PC-9 (cell line): Measurements from ENCODE around the gene ADAR. TPM values are rescaled to one million over a fixed set of nuclear protein-coding genes. Genes with fewer than 3 reads are reported as not detected.

ENCODE experiments used
- BruUV-seq: library from RNA; stranded (reverse); fragments of 400-500 nt; replicated peaks from 2 replicates; lab custom pipeline; 2021; lab: Mats Ljungman, UMichigan
- CTCF ChIA-PET: fragments of 300-600 bp; sonication (Branson Sonifier 250); formaldehyde crosslinking; loops from one replicate; lab custom pipeline; 2022; ENCODE audit warnings: antibody characterized with exemption; lab: Charles Lee
- POLR2A ChIA-PET: fragments of 300-600 bp; sonication (Branson Sonifier 250); formaldehyde crosslinking; loops from one replicate; lab custom pipeline; 2022; ENCODE audit warnings: antibody characterized with exemption; ENCODE audit not compliant: unreplicated experiment; lab: Charles Lee
- DNase-seq, 2 experiments: peaks; one replicate each; pipeline versions ENCODE4 v3.0.0 to v3.0.0-alpha.2; 2015 to 2022; ENCODE audit warnings: mixed read lengths in 1 of 2
- H2AFZ ChIP-seq: fragments of 200-600 bp; sonication (generic); 2 replicates; pipeline ENCODE4 v1.8.1; 2017; ENCODE audit warnings: antibody characterized with exemption
- H3F3A ChIP-seq: fragments of 200-600 bp; sonication (generic); 2 replicates; pipeline ENCODE4 v1.8.1; 2017; ENCODE audit warnings: antibody characterized with exemption, mild to moderate bottlenecking, low read depth; ENCODE audit not compliant: insufficient read depth
- H3K27ac ChIP-seq: fragments of 200-600 bp; sonication (generic); 2 replicates; pipeline ENCODE4 v1.6.1; 2016; ENCODE audit warnings: mixed run types
- H3K27me3 ChIP-seq: fragments of 200-600 bp; sonication (generic); 2 replicates; pipeline ENCODE4 v1.6.1; 2016; ENCODE audit warnings: low read depth, mixed run types; ENCODE audit not compliant: insufficient read depth
- H3K36me3 ChIP-seq: fragments of 200-600 bp; sonication (generic); 2 replicates; pipeline ENCODE4 v1.6.1; 2016; ENCODE audit warnings: low read depth, mixed run types
- H3K4me1 ChIP-seq: fragments of 200-600 bp; sonication (generic); replicated peaks from 2 replicates; pipeline ENCODE4 v1.6.1; 2016; ENCODE audit warnings: mixed run types; ENCODE audit not compliant: insufficient read depth
- H3K4me2 ChIP-seq: fragments of 200-600 bp; sonication (generic); 2 replicates; pipeline ENCODE4 v1.6.1; 2017; ENCODE audit warnings: mixed run types
- H3K4me3 ChIP-seq: fragments of 200-600 bp; sonication (generic); 2 replicates; pipeline ENCODE4 v1.6.1; 2016; ENCODE audit warnings: mixed run types
- H3K79me2 ChIP-seq: fragments of 200-600 bp; sonication (generic); 2 replicates; pipeline ENCODE4 v1.6.1; 2017; ENCODE audit warnings: low read depth, mixed run types
- H3K9me2 ChIP-seq: fragments of 200-600 bp; sonication (generic); 2 replicates; pipeline ENCODE4 v1.8.1; 2017; ENCODE audit warnings: mild to moderate bottlenecking; ENCODE audit not compliant: insufficient read depth
- H3K9me3 ChIP-seq: fragments of 200-600 bp; sonication (generic); 2 replicates; pipeline ENCODE4 v1.8.1; 2016; ENCODE audit warnings: low read depth; ENCODE audit not compliant: insufficient read depth
- H4K20me1 ChIP-seq: fragments of 200-600 bp; sonication (generic); 2 replicates; pipeline ENCODE4 v1.8.1; 2017; ENCODE audit not compliant: insufficient read depth
- CTCF ChIP-seq: fragments of 200-600 bp; sonication (generic); conservative IDR thresholded peaks from 2 replicates; pipeline ENCODE4 v1.6.1; 2017; ENCODE audit warnings: mixed run types, antibody characterized with exemption, mild to moderate bottlenecking, moderate library complexity
- EZH2 ChIP-seq: fragments of 200-600 bp; sonication (generic); IDR thresholded peaks from 2 replicates; pipeline ENCODE4 v1.8.0; 2017; ENCODE audit warnings: antibody characterized with exemption, low read depth
- intact Hi-C: fragments of 100-400 bp; cut with micrococcal nuclease; formaldehyde crosslinking; loops from one replicate; pipeline ENCODE4 v1.10.0; 2022; ENCODE audit not compliant: unreplicated experiment
- total RNA-seq: library from RNA; stranded (reverse); gene quantifications from 2 replicates; pipeline ENCODE4 v1.2.3, GENCODE V29; 2021

The ADAR gene
- total RNA-seq, 1 experiment from 2014 or later: 120 TPM

- no peaks in the 10 kb centered on the region for H3K79me2 ChIP-seq
- no peak overlapping the region for H3K27ac ChIP-seq
- H3K4me1 ChIP-seq: no peaks in the 10 kb centered on the region
- no peaks in the 10 kb centered on the region for H3K27me3 ChIP-seq
- no peak overlapping the region for H3K4me3 ChIP-seq
- no TSS peak for BruUV-seq
- POLR2A ChIA-PET: no interaction called here
- no peak for DNase-seq
- H4K20me1 ChIP-seq: peaks cover 23% of the 10 kb centered on the region
- no peaks in the 10 kb centered on the region for H3K9me2 ChIP-seq
- CTCF ChIA-PET: no interaction called here
- no peak overlapping the region for H2AFZ ChIP-seq
- no peaks in the 10 kb centered on the region for H3K9me3 ChIP-seq
- no peak overlapping the region for H3K4me2 ChIP-seq
- peaks cover 51% of the 10 kb centered on the region for H3K36me3 ChIP-seq
- no peak for TF ChIP-seq EZH2
- TF ChIP-seq CTCF: no peak
- intact Hi-C loops: no loop called here
- no peaks in the 10 kb centered on the region for H3F3A ChIP-seq
These were observed 12.4 kb downstream of the ADAR start for GRCh38 chr1:154595621-154596020.

- Histone ChIP-seq H2AFZ (no peak overlapping the region), H3K27me3 (no peaks in the 10 kb centered on the region), H3K4me1 (no peaks in the 10 kb centered on the region), H4K20me1 (peaks cover 16% of the 10 kb centered on the region), H3K4me3 (no peak overlapping the region), H3F3A (no peaks in the 10 kb centered on the region), H3K9me3 (no peaks in the 10 kb centered on the region), H3K36me3 (peaks cover 53% of the 10 kb centered on the region), H3K27ac (no peak overlapping the region), H3K9me2 (no peaks in the 10 kb centered on the region), H3K4me2 (no peak overlapping the region), H3K79me2 (no peaks in the 10 kb centered on the region)
- CTCF ChIA-PET: interaction anchor here (0.6 kb wide), 1 partner anchor 456 kb away, joined by 3 read pairs; the partner anchor contains the start of gene ADAM15
- intact Hi-C loops: no loop called here
- POLR2A ChIA-PET: no interaction called here
- no peak for TF ChIP-seq EZH2
- no peak for TF ChIP-seq CTCF
- DNase-seq: no peak
- BruUV-seq: no TSS peak
These were observed 13.2 kb downstream of the ADAR start for GRCh38 chr1:154594811-154595210.

GRCh38 chr1:154593390-154593789, 14.6 kb downstream of the ADAR start:
- H2AFZ ChIP-seq: no peak overlapping the region
- H3K9me3 ChIP-seq: no peaks in the 10 kb centered on the region
- no peaks in the 10 kb centered on the region for H3K79me2 ChIP-seq
- H4K20me1 ChIP-seq: peaks cover 8% of the 10 kb centered on the region
- H3K4me2 ChIP-seq: no peak overlapping the region
- no peaks in the 10 kb centered on the region for H3K9me2 ChIP-seq
- CTCF ChIA-PET: interaction anchor here (0.6 kb wide), 1 partner anchor 11 kb away, joined by 3 read pairs; no protein-coding TSS in a partner anchor
- POLR2A ChIA-PET: no interaction called here
- no peaks in the 10 kb centered on the region for H3K27me3 ChIP-seq
- no peaks in the 10 kb centered on the region for H3K4me1 ChIP-seq
- no TSS peak for BruUV-seq
- H3K36me3 ChIP-seq: peaks cover 64% of the 10 kb centered on the region
- no peaks in the 10 kb centered on the region for H3F3A ChIP-seq
- H3K4me3 ChIP-seq: no peak overlapping the region
- no peak for DNase-seq
- no peak overlapping the region for H3K27ac ChIP-seq
- TF ChIP-seq CTCF (no peak), EZH2 (no peak)
- intact Hi-C loops: no loop called here
